Measurements from ENCODE around the gene CYTL1.

DNA sequence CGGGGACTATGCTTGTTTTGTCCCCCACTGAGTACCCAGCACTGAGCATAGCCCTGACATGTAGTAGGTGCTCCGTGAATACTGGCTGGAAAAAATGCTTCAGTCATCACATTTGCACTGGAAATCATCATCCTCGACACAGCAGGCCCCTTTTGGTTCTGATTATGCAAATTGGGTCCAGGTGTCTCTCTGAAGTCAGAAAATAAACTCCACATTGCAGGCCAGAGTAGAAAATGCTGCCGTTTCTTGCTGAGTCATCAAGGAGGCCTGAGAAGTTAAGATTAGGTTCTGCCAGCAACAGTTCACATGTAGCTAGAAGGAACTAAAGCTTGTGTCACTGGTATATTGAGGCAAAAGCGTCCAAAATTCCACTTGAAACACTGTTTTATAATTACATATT is 17.0 kb upstream of the CYTL1 start:
- no peak for TF ChIP-seq MYBL2 (IDR thresholded peaks at IDR 0.05; ENCODE audit: low read depth)
- no peak for TF ChIP-seq MYBL2 (CRISPR knock-in tag; IDR thresholded peaks at IDR 0.05; ENCODE audit: borderline replicate concordance)
- no peak for TF ChIP-seq ZNF354B (CRISPR knock-in tag; IDR thresholded peaks at IDR 0.05)
- TF ChIP-seq, protein P1, sequence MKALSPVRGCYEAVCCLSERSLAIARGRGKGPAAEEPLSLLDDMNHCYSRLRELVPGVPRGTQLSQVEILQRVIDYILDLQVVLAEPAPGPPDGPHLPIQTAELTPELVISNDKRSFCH (CRISPR knock-in tag; IDR thresholded peaks at IDR 0.05): no peak
- TF ChIP-seq, protein P1 (tag; IDR thresholded peaks at IDR 0.05): no peak
- no peak for TF ChIP-seq POLR2A (conservative IDR thresholded peaks at IDR 0.05)
- TF ChIP-seq SRF (CRISPR knock-in tag; IDR thresholded peaks at IDR 0.05): no peak
